PC-3 (cell line): ENCODE data around the gene AIFM1. TPM values are rescaled to one million over a fixed set of nuclear protein-coding genes. Genes with fewer than 3 reads are reported as not detected.
A peak's percentile ranks its signal among the peaks of the same experiment; 100 is the strongest.

Source experiments
- ATAC-seq: fragments of 200-7000 bp; cut with Tn5 transposase; 2 replicates; pipeline ENCODE4 v1.9.1; 2020; ENCODE audit warnings: mild to moderate bottlenecking, moderate library complexity
- BruUV-seq: library from RNA; stranded (reverse); fragments of 400-500 nt; replicated peaks from 2 replicates; lab custom pipeline; 2021; lab: Mats Ljungman, UMichigan
- CTCF ChIA-PET: fragments of 300-600 bp; sonication (Branson Sonifier 250); formaldehyde crosslinking; loops from one replicate; lab custom pipeline; 2022; ENCODE audit warnings: antibody characterized with exemption; lab: Charles Lee
- POLR2A ChIA-PET: fragments of 300-600 bp; sonication (Branson Sonifier 250); formaldehyde crosslinking; loops from one replicate; lab custom pipeline; 2022; ENCODE audit warnings: antibody characterized with exemption; ENCODE audit not compliant: unreplicated experiment; lab: Charles Lee
- DNase-seq: peaks from one replicate; pipeline ENCODE4 v3.0.0-alpha.2; 2015
- H2AFZ ChIP-seq: fragments of 300-600 bp; sonication (generic); 2 replicates; pipeline ENCODE4 v1.6.0; 2016; ENCODE audit warnings: antibody characterized with exemption, low read length
- H3F3A ChIP-seq: fragments of 300-600 bp; sonication (generic); one replicate; pipeline ENCODE4 v1.6.0; 2017; ENCODE audit warnings: antibody characterized with exemption, low read length, control low read depth, mild to moderate bottlenecking; ENCODE audit not compliant: unreplicated experiment
- H3K27ac ChIP-seq: fragments of 300-600 bp; sonication (generic); 2 replicates; pipeline ENCODE4 v1.5.1; 2016; ENCODE audit warnings: mild to moderate bottlenecking, low read length
- H3K27me3 ChIP-seq: fragments of 300-600 bp; sonication (generic); 2 replicates; pipeline ENCODE4 v1.6.1; 2016; ENCODE audit warnings: low read length, mixed read lengths
- H3K36me3 ChIP-seq: fragments of 300-600 bp; sonication (generic); 2 replicates; pipeline ENCODE4 v1.6.1; 2016; ENCODE audit warnings: low read depth, mixed run types, low read length, mixed read lengths
- H3K4me1 ChIP-seq: fragments of 300-600 bp; sonication (generic); 2 replicates; pipeline ENCODE4 v1.5.1; 2016; ENCODE audit warnings: low read length; ENCODE audit not compliant: insufficient read depth
- H3K4me2 ChIP-seq: fragments of 300-600 bp; sonication (generic); 2 replicates; pipeline ENCODE4 v1.6.0; 2016; ENCODE audit warnings: low read length
- H3K4me3 ChIP-seq: fragments of 300-600 bp; sonication (generic); 2 replicates; pipeline ENCODE4 v1.5.1; 2016; ENCODE audit warnings: mild to moderate bottlenecking, low read length, mixed read lengths
- H3K79me2 ChIP-seq: fragments of 300-600 bp; sonication (generic); 2 replicates; pipeline ENCODE4 v1.6.1; 2017; ENCODE audit warnings: low read length, mixed read lengths
- H3K9ac ChIP-seq: fragments of 300-600 bp; sonication (generic); 2 replicates; pipeline ENCODE4 v1.6.0; 2016; ENCODE audit warnings: mild to moderate bottlenecking, low read length
- H3K9me2 ChIP-seq: fragments of 300-600 bp; sonication (generic); replicated peaks from 2 replicates; pipeline ENCODE4 v1.6.1; 2016; ENCODE audit warnings: mixed run types, low read length, mixed read lengths
- H3K9me3 ChIP-seq: fragments of 300-600 bp; sonication (generic); 2 replicates; pipeline ENCODE4 v1.6.1; 2016; ENCODE audit warnings: low read length, mixed read lengths
- H4K20me1 ChIP-seq: fragments of 300-600 bp; sonication (generic); 2 replicates; pipeline ENCODE4 v1.6.1; 2016; ENCODE audit warnings: low read length, mixed read lengths
- EZH2 ChIP-seq: fragments of 300-600 bp; sonication (generic); IDR thresholded peaks from one replicate; pipeline ENCODE4 v1.6.1; 2017; ENCODE audit warnings: antibody characterized with exemption, mild to moderate bottlenecking, low read length; ENCODE audit not compliant: unreplicated experiment
- EZH2phosphoT487 ChIP-seq: fragments of 300-600 bp; sonication (generic); IDR thresholded peaks from 2 replicates; pipeline ENCODE4 v1.6.1; 2018; ENCODE audit warnings: mild to moderate bottlenecking, antibody characterized with exemption, low read length, borderline replicate concordance
- intact Hi-C: fragments of 100-400 bp; cut with micrococcal nuclease; formaldehyde crosslinking; loops from 2 replicates; pipeline ENCODE4 v1.9.0; 2023
- total RNA-seq: library from RNA; depleted of rRNA; stranded (reverse); fragments of >200 nt; gene quantifications from 2 replicates; pipeline ENCODE4 v1.2.3, GENCODE V29; 2014
- TF ChIP-seq, protein P1 (sequence below): fragments of 300-600 bp; sonication (generic); conservative IDR thresholded peaks from 2 replicates; pipeline ENCODE4 v1.5.1; 2017; ENCODE audit warnings: antibody characterized with exemption, low read depth, mild to moderate bottlenecking, low read length

The AIFM1 gene
- total RNA-seq, 1 experiment from 2014 or later, result 51.8 TPM

DNA sequence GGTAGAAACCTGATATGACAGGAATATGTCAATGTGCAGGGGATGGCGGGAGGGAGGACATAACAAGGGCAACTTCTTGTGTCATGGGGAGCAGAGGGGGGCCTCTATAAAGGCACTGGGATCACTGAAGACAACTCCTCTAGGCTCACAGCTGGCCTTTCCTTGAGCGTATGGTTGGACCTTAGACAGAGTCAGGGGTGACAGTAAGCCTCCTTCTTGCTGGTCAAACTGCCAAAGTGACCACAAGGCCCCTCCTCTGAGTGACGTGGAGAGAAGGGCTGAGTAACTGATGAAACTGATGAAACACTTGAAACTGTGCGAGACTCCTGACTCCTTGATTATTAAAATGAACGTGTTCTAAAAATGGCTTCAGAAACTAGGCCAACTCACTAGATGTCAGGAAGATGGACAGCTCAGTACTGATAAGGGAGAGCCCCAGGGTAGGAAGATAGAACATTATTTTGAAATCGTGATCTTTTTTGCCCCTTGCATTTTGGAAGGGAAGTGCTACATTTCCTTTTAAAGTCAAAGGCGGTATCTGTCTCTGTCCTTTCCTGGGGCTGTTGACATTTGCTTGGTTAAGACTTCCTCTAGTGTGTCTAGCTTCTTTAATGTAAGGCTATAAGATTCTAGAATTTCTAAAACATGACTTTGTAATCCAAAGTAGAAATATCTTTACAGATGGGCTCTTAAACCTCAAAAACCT lies 7.7 kb upstream of the AIFM1 start:
- H3F3A ChIP-seq, result no peaks in the 10 kb centered on the region
- CTCF ChIA-PET, result no interaction called here
- BruUV-seq, result TSS peak; percentile 83

GRCh38 chrX:130172127-130172845 lies 6.6 kb upstream of the AIFM1 start:
- H3K4me2 ChIP-seq, result peak overlapping the region; percentile 75
- H3K9me2 ChIP-seq, result no peaks in the 10 kb centered on the region
- no peak for DNase-seq
- H3K9ac ChIP-seq, result no peak overlapping the region
- no peak overlapping the region for H3K27ac ChIP-seq
- H3F3A ChIP-seq, result no peaks in the 10 kb centered on the region
- peak overlapping the region; percentile 56; the same call in 1 of the 2 replicates for H3K4me3 ChIP-seq
- intact Hi-C loops, result no loop called here
- no peaks in the 10 kb centered on the region for H3K9me3 ChIP-seq
- ATAC-seq, result no peak
- H2AFZ ChIP-seq, result peak overlapping the region; percentile 73; the same call in 1 of the 2 replicates
- ChIA-PET POLR2A (no interaction called here), CTCF (no interaction called here)
- BruUV-seq, result no TSS peak
- peaks cover 20% of the 10 kb centered on the region for H3K4me1 ChIP-seq
- H3K36me3 ChIP-seq, result no peaks in the 10 kb centered on the region
- no peaks in the 10 kb centered on the region for H4K20me1 ChIP-seq
- H3K27me3 ChIP-seq, result no peaks in the 10 kb centered on the region
- no peaks in the 10 kb centered on the region for H3K79me2 ChIP-seq
- TF ChIP-seq, protein P1, sequence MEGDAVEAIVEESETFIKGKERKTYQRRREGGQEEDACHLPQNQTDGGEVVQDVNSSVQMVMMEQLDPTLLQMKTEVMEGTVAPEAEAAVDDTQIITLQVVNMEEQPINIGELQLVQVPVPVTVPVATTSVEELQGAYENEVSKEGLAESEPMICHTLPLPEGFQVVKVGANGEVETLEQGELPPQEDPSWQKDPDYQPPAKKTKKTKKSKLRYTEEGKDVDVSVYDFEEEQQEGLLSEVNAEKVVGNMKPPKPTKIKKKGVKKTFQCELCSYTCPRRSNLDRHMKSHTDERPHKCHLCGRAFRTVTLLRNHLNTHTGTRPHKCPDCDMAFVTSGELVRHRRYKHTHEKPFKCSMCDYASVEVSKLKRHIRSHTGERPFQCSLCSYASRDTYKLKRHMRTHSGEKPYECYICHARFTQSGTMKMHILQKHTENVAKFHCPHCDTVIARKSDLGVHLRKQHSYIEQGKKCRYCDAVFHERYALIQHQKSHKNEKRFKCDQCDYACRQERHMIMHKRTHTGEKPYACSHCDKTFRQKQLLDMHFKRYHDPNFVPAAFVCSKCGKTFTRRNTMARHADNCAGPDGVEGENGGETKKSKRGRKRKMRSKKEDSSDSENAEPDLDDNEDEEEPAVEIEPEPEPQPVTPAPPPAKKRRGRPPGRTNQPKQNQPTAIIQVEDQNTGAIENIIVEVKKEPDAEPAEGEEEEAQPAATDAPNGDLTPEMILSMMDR, result no peak
- TF ChIP-seq EZH2 (no peak), EZH2phosphoT487 (no peak)

More for the DNA sequence above, 7.7 kb upstream of the AIFM1 start:
- H3K4me3 ChIP-seq, result no peak overlapping the region
- peak; percentile 63 for DNase-seq
- no peaks in the 10 kb centered on the region for H3K36me3 ChIP-seq
- no peaks in the 10 kb centered on the region for H3K27me3 ChIP-seq
- H3K9me2 ChIP-seq, result no peaks in the 10 kb centered on the region
- no peaks in the 10 kb centered on the region for H3K79me2 ChIP-seq
- ATAC-seq, result peak; percentile 59
- intact Hi-C loops, result no loop called here
- peak overlapping the region; percentile 70 for H3K27ac ChIP-seq
- peak overlapping the region; percentile 62 for H2AFZ ChIP-seq
- no peaks in the 10 kb centered on the region for H4K20me1 ChIP-seq
- peaks cover 20% of the 10 kb centered on the region for H3K4me1 ChIP-seq
- TF ChIP-seq EZH2phosphoT487 (no peak), EZH2 (no peak)
- TF ChIP-seq, protein P1, result no peak
- H3K9me3 ChIP-seq, result no peaks in the 10 kb centered on the region
- POLR2A ChIA-PET, result interaction anchor here (0.9 kb wide), 1 partner anchor 55 kb away, joined by 3 read pairs; no protein-coding TSS in a partner anchor
- peak overlapping the region; percentile 65 for H3K4me2 ChIP-seq
- H3K9ac ChIP-seq, result peak overlapping the region; percentile 49
